ENCODE results near the gene APBB1. TPM values are rescaled to one million over a fixed set of nuclear protein-coding genes. Genes with fewer than 3 reads are reported as not detected.

APBB1 gene
- total and polyA plus RNA-seq, 9 of the 15 experiments (the other 6 are each of a cell fraction or from before 2014, with no cell fraction given), result 0.04 to 0.73 (median 0.40) TPM

- TF ChIP-seq, protein P1, sequence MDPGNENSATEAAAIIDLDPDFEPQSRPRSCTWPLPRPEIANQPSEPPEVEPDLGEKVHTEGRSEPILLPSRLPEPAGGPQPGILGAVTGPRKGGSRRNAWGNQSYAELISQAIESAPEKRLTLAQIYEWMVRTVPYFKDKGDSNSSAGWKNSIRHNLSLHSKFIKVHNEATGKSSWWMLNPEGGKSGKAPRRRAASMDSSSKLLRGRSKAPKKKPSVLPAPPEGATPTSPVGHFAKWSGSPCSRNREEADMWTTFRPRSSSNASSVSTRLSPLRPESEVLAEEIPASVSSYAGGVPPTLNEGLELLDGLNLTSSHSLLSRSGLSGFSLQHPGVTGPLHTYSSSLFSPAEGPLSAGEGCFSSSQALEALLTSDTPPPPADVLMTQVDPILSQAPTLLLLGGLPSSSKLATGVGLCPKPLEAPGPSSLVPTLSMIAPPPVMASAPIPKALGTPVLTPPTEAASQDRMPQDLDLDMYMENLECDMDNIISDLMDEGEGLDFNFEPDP (CRISPR knock-in tag; IDR thresholded peaks at IDR 0.05), result no peak
- TF ChIP-seq RCOR1 (IDR thresholded peaks at IDR 0.05; ENCODE audit: borderline replicate concordance in 1 of 2, low read depth in 2 of 2, low read length in 2 of 2) (peak in 1 of 2 experiments; percentile 58; a peak in 1 of 4 replicates), CBFB (CRISPR knock-in tag; IDR thresholded peaks at IDR 0.05) (no peak; the same call in 1 of the 2 replicates), BRF1 (IDR thresholded peaks at IDR 0.05; ENCODE audit: borderline replicate concordance, extremely low read depth, insufficient read length) (no peak), L3MBTL2 (IDR thresholded peaks at IDR 0.05) (peak; percentile 94), TEAD2 (tag; IDR thresholded peaks at IDR 0.05) (no peak), NCOA4 (IDR thresholded peaks at IDR 0.05; ENCODE audit: partially characterized antibody) (no peak), ESRRA (IDR thresholded peaks at IDR 0.05; ENCODE audit: borderline replicate concordance, low read depth) (peak; percentile 90), PHF8 (IDR thresholded peaks at IDR 0.05; ENCODE audit: borderline replicate concordance, low read length) (peak; percentile 72; the same call in 1 of the 2 replicates), REST (IDR thresholded peaks at IDR 0.05; ENCODE audit: borderline replicate concordance) (no peak), REST (CRISPR knock-in tag; IDR thresholded peaks at IDR 0.05; ENCODE audit: low read depth) (no peak), ADNP (tag; IDR thresholded peaks at IDR 0.05) (no peak), SP1 (CRISPR knock-in tag; IDR thresholded peaks at IDR 0.05) (peak; percentile 91), STAT5A (IDR thresholded peaks at IDR 0.05; ENCODE audit: borderline replicate concordance, low read length) (no peak), ZNF224 (CRISPR knock-in tag; IDR thresholded peaks at IDR 0.05) (no peak)
These were observed 28.8 kb downstream of the APBB1 start, which contains the start of gene SMPD1 (continued) for GRCh38 chr11:6389905-6390717.

Measured in K562 (cell line).